Adrenal gland (tissue), 12 donors: Measurements from ENCODE around the gene CEACAM8. TPM values are rescaled to one million over a fixed set of nuclear protein-coding genes. Genes with fewer than 3 reads are reported as not detected.
"Not testable (repeated sequence)": the region's sequence is repeated elsewhere in the genome, so short reads cannot be mapped to it uniquely, and the experiment has no call there.

Source experiments
- DNase-seq, 7 donors: peaks; one replicate each; pipeline ENCODE4 v3.0.0-alpha.2; 2019 to 2020
- H3K27ac ChIP-seq, 5 donors: fragments of 200-600 bp; sonication (generic) in 4 of 5; 1 replicate in 3 of 5; 2 replicates in 2 of 5; pipeline versions ENCODE4 v1.5.1 to v1.8.0; 2016 to 2020; ENCODE audit warnings: mild to moderate bottlenecking in 1 of 5
- H3K27me3 ChIP-seq: fragments of 200-600 bp; 2 replicates; pipeline ENCODE4 v1.8.0; 2021
- H3K36me3 ChIP-seq, 2 donors: fragments of 200-600 bp; replicated peaks in 1 of 2; 1 replicate in 1 of 2; 2 replicates in 1 of 2; pipeline versions ENCODE4 v1.5.1 to v1.8.0; 2018 to 2022
- H3K4me1 ChIP-seq, 2 donors: fragments of 200-600 bp; replicated peaks in 1 of 2; 1 replicate in 1 of 2; 2 replicates in 1 of 2; pipeline versions ENCODE4 v1.5.1 to v1.8.0; 2018 to 2021
- H3K4me3 ChIP-seq, 4 donors: fragments of 200-600 bp; sonication (generic) in 3 of 4; one replicate each; pipeline ENCODE4 v1.5.1; 2016 to 2018
- H3K9me3 ChIP-seq, 3 donors: fragments of 200-600 bp; sonication (generic) in 1 of 3; replicated peaks in 1 of 3; 1 replicate in 2 of 3; 2 replicates in 1 of 3; pipeline versions ENCODE4 v1.5.1 to v1.8.0; 2016 to 2021
- CTCF ChIP-seq, 6 experiments: fragments of 450-650 bp in 4 of 6; fragments of 200-600 bp in 2 of 6; sonication (generic) in 1 of 6; IDR thresholded peaks; 1 replicate in 5 of 6; 2 replicates in 1 of 6; pipeline versions ENCODE4 v1.5.1 to v1.8.0; 2016 to 2021; ENCODE audit warnings: antibody characterized with exemption in 6 of 6, mild to moderate bottlenecking in 2 of 6, moderate library complexity in 1 of 6
- POLR2A ChIP-seq, 2 donors: fragments of 450-650 bp; IDR thresholded peaks; one replicate each; pipeline ENCODE4 v1.6.1; 2017; ENCODE audit warnings: antibody characterized with exemption in 2 of 2, mild to moderate bottlenecking in 2 of 2, moderate library complexity in 1 of 2
- WGBS, 4 donors: extraction: QIAGEN DNeasy Blood & Tissue Kit in 2 of 4; methylation state at CpG; one replicate each; pipeline versions ENCODE4 v1.1.5 to v1.1.7; 2013 to 2017; 5-methylcytosine and 5-hydroxymethylcytosine counted together
- intact Hi-C, 2 donors: fragments of 100-400 bp; cut with DNase I; formaldehyde crosslinking; loops; one replicate each; pipeline versions ENCODE4 v1.14.1 to v1.15.0; 2022 to 2023
- polyA plus RNA-seq, 3 donors: library from polyadenylated mRNA; stranded (reverse); fragments of 200-250 nt in 2 of 3; fragments of 350-450 nt in 1 of 3; fragmentation: Illumina TruSeq in 1 of 3; extraction: RNeasy Lipid Tissue Mini Kit (QIAGEN cat#74804) in 1 of 3; gene quantifications; one replicate each; pipeline ENCODE4 v1.2.3, GENCODE V29; 2013 to 2014
- total RNA-seq, 9 donors: library from RNA; depleted of rRNA in 4 of 9; stranded (reverse); fragments of >200 nt in 4 of 9; fragments of 120-200 nt in 1 of 9; fragmentation: NEBNext Ultra II Directional in 1 of 9; extraction: Animal tissue kit (Norgen Biotek cat#: 25700) in 1 of 9; gene quantifications; one replicate each; pipeline versions ENCODE4 v1.1.0 to v1.2.4, GENCODE V29; 2013 to 2023
- donor health status: healthy with polysubstance abuse.
- donor health status: Bipolar disorder and iron deficiency.
- donor health status: DM: yes; HTN: yes; CAD: no.
- donor health status: DM: no; HTN: no; CAD: no.
- donor health status: DM: no; HTN: no; CAD: no.
- donor health status: DM: yes; HTN: yes; CAD: no.

CEACAM8 gene
- total and polyA plus RNA-seq, 12 donors = 0.17 TPM; not detected in 11

GRCh38 chr19:42563352-42564210, 31.1 kb downstream of the CEACAM8 start:
- DNase-seq = peak in 6 of 7 donors; percentile 52 to 75 (median 62)
- WGBS, 4 donors = 14 to 21% (median 18%) methylated on average over 7 of the region's 7 CpGs
- intact Hi-C loops = loop anchor here in 1 of 2 donors (5.0 kb wide), 1 partner anchor 34 kb away; no protein-coding TSS in a partner anchor
- Histone ChIP-seq H3K27ac (no peak overlapping the region), H3K4me3 (no peak overlapping the region), H3K9me3 (no peaks in the 10 kb centered on the region), H3K4me1 (peaks cover 5 to 20% of the 10 kb centered on the region in 2 donors), H3K27me3 (no peaks in the 10 kb centered on the region), H3K36me3 (no peaks in the 10 kb centered on the region)
- peak; percentile 57 to 84 (median 77) for TF ChIP-seq CTCF (IDR thresholded peaks at IDR 0.05)
- TF ChIP-seq POLR2A (IDR thresholded peaks at IDR 0.05) = no peak

GRCh38 chr19:42561512-42561911, 33.2 kb downstream of the CEACAM8 start:
- Histone ChIP-seq H3K9me3 (no peaks in the 10 kb centered on the region), H3K27me3 (no peaks in the 10 kb centered on the region), H3K36me3 (no peaks in the 10 kb centered on the region), H3K4me1 (peaks cover 5 to 14% of the 10 kb centered on the region in 2 donors), H3K27ac (no peak overlapping the region), H3K4me3 (no peak overlapping the region)
- 66 to 100% (median 69%) methylated on average over 1 to 2 of the region's 2 CpGs; no CpG with 5 or more reads in 1 of the 4 donors for WGBS, 4 donors
- intact Hi-C loops = loop anchor here in 1 of 2 donors (5.0 kb wide), 1 partner anchor 36 kb away; no protein-coding TSS in a partner anchor
- no peak for DNase-seq
- no peak for TF ChIP-seq POLR2A (IDR thresholded peaks at IDR 0.05)
- no peak for TF ChIP-seq CTCF (IDR thresholded peaks at IDR 0.05)

- no peak overlapping the region for H3K27ac ChIP-seq
- intact Hi-C loops = loop anchor here in 1 of 2 donors (5.0 kb wide), 1 partner anchor 37 kb away; no protein-coding TSS in a partner anchor
- TF ChIP-seq CTCF (IDR thresholded peaks at IDR 0.05) (no peak), POLR2A (IDR thresholded peaks at IDR 0.05) (no peak)
- DNase-seq = no peak
- no peak overlapping the region for H3K4me3 ChIP-seq
- no peaks in the 10 kb centered on the region for H3K27me3 ChIP-seq
- H3K9me3 ChIP-seq = no peaks in the 10 kb centered on the region
- WGBS, 4 donors = 63 to 83% (median 72%) methylated on average over 4 of the region's 4 CpGs
- no peaks in the 10 kb centered on the region for H3K36me3 ChIP-seq
- peaks cover 5 to 11% of the 10 kb centered on the region in 2 donors for H3K4me1 ChIP-seq
These were observed 34.0 kb downstream of the CEACAM8 start for GRCh38 chr19:42560731-42561130.

- Histone ChIP-seq H3K4me3 (no peak overlapping the region), H3K27ac (peak overlapping the region in 1 of 5 donors; percentile 4), H3K4me1 (peaks cover 0 to 6% of the 10 kb centered on the region in 2 donors), H3K27me3 (no peaks in the 10 kb centered on the region), H3K9me3 (no peaks in the 10 kb centered on the region), H3K36me3 (no peaks in the 10 kb centered on the region)
- DNase-seq = peak in 1 of 7 donors; percentile 34
- intact Hi-C loops = no loop called here
- TF ChIP-seq CTCF (IDR thresholded peaks at IDR 0.05) (no peak), POLR2A (IDR thresholded peaks at IDR 0.05) (no peak)
- 52 to 61% (median 58%) methylated on average over 7 of the region's 7 CpGs for WGBS, 4 donors
These were observed 36.1 kb downstream of the CEACAM8 start for GRCh38 chr19:42558450-42559150.

GRCh38 chr19:42557386-42557871, 37.3 kb downstream of the CEACAM8 start:
- H3K36me3 ChIP-seq, H3K9me3 ChIP-seq, DNase-seq, H3K27me3 ChIP-seq, H3K4me1 ChIP-seq, intact Hi-C loops, H3K4me3 ChIP-seq, H3K27ac ChIP-seq: not testable (repeated sequence)
- WGBS, 4 donors = 79 to 86% (median 80%) methylated on average over 10 of the region's 10 CpGs
